GM23338 (cell line): ENCODE measurements around the gene MED16. TPM values are rescaled to one million over a fixed set of nuclear protein-coding genes. Genes with fewer than 3 reads are reported as not detected.

ENCODE experiments used
- CREB1 ChIP-seq: fragments of 250-450 bp; sonication (Bioruptor Pico); IDR thresholded peaks from 2 replicates; pipeline ENCODE4 v1.5.0; 2020; ENCODE audit warnings: low read depth, mild to moderate bottlenecking, moderate library complexity
- EZH2 ChIP-seq: fragments of 200-600 bp; sonication (generic); IDR thresholded peaks from one replicate; pipeline ENCODE4 v1.8.0; 2017; ENCODE audit warnings: antibody characterized with exemption, mild to moderate bottlenecking, low read depth; ENCODE audit not compliant: unreplicated experiment
- EZH2phosphoT487 ChIP-seq: fragments of 200-600 bp; sonication (generic); IDR thresholded peaks from one replicate; pipeline ENCODE4 v1.8.1; 2018; ENCODE audit warnings: antibody characterized with exemption; ENCODE audit not compliant: unreplicated experiment
- JUNB ChIP-seq: IDR thresholded peaks from one replicate; pipeline ENCODE4 v1.6.1; 2016; ENCODE audit warnings: antibody characterized with exemption; ENCODE audit not compliant: unreplicated experiment
- REST ChIP-seq: IDR thresholded peaks from one replicate; pipeline ENCODE4 v1.6.1; 2018; ENCODE audit warnings: antibody characterized with exemption; ENCODE audit not compliant: unreplicated experiment
- STAT1 ChIP-seq: IDR thresholded peaks from one replicate; pipeline ENCODE4 v1.6.1; 2016; ENCODE audit warnings: antibody characterized with exemption; ENCODE audit not compliant: unreplicated experiment
- ZNF331 ChIP-seq: fragments of 250-450 bp; sonication (Bioruptor Pico); IDR thresholded peaks from 2 replicates; pipeline ENCODE4 v1.5.0; 2020; ENCODE audit warnings: low read depth, mild to moderate bottlenecking, moderate library complexity
- ZNF462 ChIP-seq: fragments of 250-450 bp; sonication (Bioruptor Pico); IDR thresholded peaks from 2 replicates; pipeline ENCODE4 v1.5.0; 2020; ENCODE audit warnings: mild to moderate bottlenecking, moderate library complexity
- polyA plus RNA-seq: library from polyadenylated mRNA; unstranded; fragments of >200 nt; fragmentation: Nextera tagmentation; extraction: Ambion mirVana; gene quantifications from 2 replicates; pipeline ENCODE4 v1.2.1, GENCODE V29; 2016
- total RNA-seq: library from RNA; depleted of rRNA; stranded (reverse); fragments of >200 nt; shearing (Covaris generic); gene quantifications from 2 replicates; pipeline ENCODE4 v1.2.3, GENCODE V29; 2014

Gene MED16
- total and polyA plus RNA-seq, 2 experiments from 2014 or later, result 52.7 to 73.6 TPM

- TF ChIP-seq ZNF462 (CRISPR knock-in tag) (no peak), EZH2phosphoT487 (no peak), ZNF331 (CRISPR knock-in tag) (no peak), EZH2 (no peak), CREB1 (CRISPR knock-in tag) (no peak), JUNB (no peak), STAT1 (no peak), REST (no peak)
Observed at GRCh38 chr19:858868-859843, 33.8 kb downstream of the MED16 start, which contains the start of gene CFD (continued).
